ENCODE results near the gene GALM.
"Not testable (repeated sequence)": the region's sequence is repeated elsewhere in the genome, so short reads cannot be mapped to it uniquely, and the experiment has no call there.

The GALM gene

DNA sequence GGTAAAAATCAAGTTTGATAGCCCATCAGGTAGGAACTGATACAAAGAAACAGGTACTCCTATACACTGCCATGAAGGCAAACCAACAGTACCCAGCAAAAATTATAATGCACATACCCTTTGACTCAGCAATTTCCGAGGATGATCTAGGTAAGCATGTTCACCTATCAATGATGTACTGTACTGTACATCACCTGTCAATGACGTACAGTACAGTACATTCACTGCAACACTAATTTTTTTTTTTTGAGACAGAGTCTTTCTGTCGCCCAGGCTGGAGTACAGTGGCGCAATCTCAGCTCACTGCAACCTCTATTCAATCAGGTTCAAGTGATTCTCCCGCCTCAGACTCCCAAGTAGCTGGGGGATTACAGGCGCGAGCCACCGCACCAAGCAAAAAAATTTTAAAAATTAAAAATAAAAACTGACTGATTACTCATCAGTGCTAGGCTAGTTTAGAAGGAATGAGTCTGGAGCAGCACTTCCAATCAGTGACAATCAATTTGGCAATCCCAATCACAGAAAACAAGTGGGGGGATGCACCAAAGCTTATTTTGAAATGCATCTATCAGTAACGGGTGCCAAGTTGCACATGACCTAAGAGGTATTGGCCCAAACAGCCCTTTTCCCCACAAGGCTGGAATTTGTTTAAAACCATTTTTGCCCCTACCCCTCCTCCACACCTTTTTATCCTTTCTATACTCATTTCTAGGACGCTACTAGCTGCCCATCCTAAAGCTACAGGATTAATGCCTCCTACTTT, 77.1 kb downstream of the GALM start:
- peak in 1 of 5 experiments; percentile 18 for DNase-seq

DNA sequence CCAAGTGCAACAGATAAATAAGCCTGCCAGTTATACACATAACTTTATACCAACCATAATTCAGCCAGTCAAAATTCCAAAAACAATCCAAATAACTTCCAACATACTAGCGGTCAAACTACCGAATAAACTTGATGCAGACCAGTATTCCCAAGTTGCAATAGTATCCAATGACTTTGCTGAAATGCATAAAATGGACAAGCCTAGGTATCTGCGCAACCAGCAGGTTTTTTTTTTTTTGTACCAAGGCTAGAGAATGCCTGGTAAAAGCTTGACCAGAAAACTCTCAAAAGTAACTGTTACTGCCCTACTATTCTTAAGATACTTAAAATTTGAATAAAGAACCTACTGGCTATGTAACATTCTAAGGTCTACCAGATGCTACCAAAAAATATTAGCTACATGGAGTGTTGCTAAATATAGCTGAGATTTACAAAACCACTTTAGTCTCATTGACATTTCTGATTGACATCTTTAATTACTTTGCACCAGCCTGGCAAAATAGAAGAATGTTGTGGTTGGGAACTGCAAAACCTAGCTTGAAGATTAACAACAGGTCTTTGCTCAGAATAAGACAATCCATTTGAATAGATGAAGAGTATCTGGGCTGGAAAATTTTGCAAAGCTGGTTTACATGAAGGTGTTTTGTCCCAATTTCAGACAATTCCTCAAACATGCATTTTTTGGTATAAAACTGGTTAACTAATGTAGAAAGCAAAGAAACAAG, 77.9 kb downstream of the GALM start:
- no peak for DNase-seq

DNA sequence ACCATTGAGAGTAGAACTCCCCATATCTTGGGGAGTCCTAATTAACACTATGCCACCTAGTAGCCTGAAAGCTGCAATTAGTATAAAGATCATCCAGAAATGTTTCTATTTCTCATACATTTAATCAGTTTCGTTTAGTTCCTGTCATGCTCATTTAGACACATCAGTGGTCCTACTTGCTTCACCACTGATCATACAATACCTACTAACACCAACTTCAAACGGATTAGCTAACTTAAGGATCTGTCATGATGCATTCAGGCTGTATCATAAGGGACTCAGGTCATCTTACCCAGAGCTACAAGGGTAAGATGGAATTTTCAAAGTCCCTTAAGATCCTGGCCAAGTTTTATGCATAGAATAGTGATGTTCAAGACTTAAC, 78.5 kb downstream of the GALM start:
- DNase-seq: no peak

DNA sequence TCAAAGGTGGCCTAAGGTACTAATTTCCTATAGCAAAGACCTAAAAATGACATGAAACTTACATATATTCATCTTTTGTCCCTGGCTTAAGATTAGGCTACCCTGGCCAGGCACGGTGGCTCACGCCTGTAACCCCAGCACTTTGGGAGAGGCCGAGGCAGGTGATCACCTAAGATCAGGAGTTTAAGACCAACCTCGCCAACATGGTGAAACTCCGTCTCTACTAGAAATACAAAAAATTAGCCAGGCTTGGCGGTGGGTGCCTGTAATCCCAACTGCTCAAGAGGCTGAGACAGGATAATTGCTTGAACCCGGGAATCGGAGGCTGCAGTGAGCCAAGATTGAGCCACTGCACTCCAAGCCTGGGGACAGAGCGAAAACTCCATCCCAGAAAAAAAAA, 79.4 kb downstream of the GALM start:
- no peak for DNase-seq

DNA sequence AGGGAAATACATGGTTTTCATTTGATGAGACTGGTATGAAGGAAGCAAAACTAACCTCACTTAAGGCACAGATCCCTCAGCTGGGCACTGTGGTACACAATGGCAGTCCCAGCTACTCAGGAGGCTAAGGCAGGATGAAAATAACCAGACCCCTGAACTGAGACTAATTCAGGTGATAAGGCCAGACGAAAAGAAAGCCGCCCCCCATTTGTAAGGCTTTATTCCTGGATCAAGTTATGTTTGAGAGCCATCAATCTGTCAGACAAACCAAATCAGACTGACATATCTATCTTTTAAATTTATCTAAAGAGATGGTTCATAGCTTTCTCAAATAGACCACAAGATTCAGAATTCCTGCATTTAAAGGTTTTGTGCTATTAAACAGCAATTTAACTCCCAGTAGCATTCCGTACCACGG, 81.1 kb downstream of the GALM start:
- DNase-seq: no peak

DNA sequence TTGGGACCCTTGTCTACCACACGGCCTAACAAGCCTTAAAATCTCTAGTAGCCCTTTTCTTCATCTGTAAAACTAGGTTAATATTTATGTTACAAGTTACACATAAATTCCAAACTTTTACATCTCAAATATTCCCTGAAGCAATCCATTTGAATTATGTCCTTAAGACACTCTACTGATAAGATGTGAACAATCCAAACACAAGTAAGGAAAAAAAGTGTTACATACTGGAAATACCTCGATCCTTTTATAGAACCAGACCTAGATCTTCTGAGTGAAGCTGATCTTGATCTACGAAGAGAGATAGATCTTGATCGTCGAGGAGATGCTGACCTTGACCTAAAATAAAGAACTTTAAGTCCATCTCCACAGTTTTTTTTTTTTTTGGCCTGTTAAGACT, 81.9 kb downstream of the GALM start:
- no peak for DNase-seq

DNA sequence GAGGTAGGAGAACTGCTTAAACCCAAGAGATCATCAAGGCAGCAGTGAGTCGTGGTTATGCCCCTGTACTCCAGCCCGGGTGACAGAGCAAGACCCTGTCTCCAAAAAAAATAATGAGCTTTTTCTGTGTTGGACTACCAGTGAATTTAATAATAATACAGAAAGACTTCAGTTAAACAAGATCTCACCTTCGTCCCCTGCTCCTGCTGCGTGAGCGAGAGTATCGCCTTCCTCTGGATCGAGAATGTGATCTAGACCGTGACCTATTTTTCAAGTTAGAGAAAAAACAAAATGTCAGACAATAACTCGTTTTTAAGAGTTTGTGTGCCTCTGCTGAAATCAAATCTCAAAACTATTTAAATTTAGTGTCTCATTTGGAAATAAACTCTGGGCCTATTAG, 82.5 kb downstream of the GALM start:
- DNase-seq: no peak

DNA sequence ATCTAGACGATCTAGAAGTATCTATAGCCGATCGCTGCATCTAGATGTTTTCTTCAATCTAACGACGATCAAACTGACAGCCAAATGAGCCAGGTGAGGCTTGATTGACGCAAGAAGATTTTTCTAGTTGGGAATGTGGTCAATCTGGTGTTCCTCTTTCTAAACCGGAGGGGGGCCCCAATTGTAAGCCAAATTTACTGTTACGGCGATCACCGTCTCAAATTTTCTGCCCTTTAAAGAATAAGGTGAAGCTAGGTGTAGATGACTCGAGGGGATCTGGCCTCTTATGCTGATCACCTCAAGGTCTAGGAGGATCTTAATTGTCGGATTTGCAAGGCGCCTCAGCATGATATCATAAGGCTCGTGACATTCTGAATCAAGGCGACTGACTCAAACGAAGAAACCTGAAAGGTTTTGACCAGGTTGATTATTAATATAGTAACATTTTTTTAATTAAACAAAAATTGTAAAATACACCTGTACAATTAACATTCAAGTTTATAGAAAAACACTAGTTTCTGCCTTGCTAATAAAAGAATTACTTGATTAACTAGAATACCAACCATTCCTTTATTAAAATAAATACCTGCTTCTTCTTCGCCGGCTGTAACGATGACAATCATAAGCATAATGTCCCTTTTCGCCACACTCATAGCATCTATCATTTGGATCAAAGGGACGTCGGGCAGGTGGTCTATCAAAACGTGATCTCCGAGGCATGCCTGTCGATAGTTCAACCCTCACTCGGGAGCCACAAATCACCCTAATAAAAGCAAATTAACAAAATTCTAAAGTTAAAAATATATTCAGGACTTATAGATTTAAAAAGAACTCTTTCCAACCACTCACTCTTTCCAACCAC, 83.3 kb downstream of the GALM start:
- peak in 2 of 5 experiments; percentile 44 to 62 for DNase-seq

DNA sequence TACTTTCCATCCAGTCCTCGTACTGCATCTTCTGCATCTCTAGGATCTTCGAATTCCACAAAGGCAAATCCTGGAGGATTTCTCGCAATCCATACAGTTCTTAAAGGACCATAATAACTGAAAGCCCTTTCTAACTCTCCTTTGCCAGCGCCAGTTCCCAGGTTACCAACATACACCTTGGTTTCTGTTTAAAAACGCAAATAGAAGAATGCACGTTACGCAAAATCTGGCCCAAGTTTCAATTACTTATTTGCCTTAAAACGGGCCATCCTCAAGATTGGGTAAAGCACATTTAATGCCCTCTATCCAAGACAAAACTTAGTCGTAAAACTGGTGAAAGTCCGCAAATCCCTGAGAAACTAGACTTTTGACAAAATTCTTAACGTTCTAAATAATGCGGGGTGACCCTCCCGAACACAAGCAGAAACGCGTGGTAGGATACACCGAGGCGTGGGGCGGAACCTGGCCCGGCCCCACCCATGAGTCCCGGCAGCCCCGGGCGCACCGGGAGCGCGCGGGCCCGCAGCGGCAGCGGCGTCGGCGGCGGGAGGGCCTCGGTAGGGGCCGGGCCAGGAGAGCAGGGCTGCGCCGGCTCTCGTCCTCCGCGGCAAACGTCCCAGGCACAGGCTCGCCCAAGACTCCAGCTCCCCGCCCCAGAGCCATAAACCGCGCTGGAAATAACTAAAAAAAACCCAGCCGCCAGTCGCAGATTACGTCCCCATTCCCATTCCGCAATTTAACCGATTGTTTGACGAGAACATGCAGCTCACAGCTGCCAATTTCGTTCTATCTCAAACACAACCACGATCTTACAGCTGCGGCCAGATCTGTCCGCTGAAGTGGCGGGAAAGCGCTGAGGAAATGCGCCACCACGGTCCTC, 84.3 kb downstream of the GALM start:
- peak in 3 of 5 experiments; percentile 23 to 87 (median 29) for DNase-seq

DNA sequence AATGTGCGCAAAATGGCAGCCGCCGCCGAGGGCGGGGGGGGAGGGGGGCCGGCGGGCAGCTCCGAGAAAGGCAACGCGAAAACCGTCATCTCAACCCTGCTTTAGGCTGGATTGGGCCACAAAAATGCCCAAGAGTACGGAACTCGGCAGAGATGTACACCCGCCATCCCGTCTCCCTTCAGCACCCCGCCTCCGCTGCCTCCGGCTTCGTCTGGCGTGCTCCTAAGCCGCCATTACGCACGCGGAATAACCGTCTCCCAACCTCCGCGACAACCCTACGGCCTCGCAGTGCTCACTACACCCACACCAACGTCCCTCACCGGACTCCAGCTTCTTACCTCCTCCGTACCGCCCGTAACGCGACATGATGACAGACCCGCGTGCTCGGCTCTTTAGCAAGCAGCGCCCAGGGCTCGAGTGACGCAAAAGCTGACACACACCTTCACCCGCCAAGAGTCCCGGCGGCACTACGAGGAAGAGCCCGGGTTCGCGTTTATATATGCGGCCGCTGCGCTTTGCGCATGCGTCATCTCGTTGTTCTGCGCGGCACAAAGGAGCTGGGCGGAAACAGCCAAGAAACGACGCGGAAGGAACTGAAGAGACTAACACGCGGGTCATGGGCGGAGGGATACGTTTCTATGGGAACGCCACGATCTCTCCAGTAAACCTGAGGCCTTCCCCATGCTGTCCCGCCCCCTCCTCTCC, 85.1 kb downstream of the GALM start, which contains the start of gene SRSF7:
Gene SRSF7 (minus strand): TSS at position 471 of the 705 bp plus-strand sequence. CDS start 105 bp downstream, at position 366.
- peak; percentile 94 to 99 (median 95) for DNase-seq

DNA sequence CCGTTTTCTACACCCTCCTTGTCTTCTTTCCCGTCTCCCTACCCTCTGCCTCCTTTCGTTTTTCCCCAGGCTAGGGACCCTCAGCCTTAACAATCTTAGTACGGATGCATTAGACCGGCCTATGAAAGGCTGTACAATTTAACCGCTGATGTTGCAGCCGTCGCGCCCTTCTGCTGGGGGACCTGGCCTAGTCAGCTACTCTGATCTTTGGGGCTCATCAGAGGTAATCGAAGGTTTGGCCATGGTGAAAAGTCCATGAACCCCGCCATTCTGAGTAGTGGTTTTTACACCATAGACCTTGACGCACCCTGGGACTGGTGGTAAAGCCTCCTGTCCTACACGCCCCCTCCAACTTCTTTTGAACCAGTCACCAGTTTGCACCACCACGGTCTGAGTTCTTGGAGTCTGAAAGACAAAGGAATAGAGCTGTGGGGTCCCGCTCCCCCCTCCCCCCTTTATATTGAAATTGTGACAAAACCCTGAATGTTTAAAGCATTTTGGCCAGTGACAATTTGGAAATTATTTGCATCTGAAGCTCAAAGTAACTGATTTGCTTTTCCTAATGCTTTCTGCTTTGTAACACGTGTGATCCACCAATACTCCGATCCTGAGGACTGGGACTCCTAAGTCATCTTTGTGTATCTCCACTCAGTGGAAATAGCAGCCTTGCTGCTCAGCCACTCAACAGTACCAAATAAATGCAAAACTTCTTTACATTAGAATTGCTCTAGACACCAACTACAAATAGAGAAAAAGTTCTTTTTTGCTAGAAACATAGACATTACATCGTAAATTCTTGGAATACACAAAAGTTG, 85.9 kb downstream of the GALM start:
- DNase-seq: no peak

DNA sequence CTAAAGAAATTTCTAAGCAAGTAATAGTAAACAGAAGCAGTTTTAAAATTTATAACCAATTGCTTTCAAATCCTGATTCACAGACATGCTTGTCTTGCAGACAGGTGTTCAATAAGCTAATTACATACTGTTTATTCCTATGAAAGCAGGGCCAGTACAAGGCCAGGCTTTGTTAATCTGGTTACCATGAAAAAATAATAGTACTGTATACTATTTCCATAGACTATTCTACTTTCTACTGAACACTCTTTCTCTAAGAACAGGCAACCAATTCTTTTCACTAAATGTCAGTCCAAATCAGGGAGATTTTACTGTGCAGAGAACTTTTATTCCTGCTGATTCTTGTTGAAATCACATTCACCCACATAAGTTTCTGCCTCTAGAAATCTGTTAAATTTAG, 88.1 kb downstream of the GALM start:
- DNase-seq: no peak

DNA sequence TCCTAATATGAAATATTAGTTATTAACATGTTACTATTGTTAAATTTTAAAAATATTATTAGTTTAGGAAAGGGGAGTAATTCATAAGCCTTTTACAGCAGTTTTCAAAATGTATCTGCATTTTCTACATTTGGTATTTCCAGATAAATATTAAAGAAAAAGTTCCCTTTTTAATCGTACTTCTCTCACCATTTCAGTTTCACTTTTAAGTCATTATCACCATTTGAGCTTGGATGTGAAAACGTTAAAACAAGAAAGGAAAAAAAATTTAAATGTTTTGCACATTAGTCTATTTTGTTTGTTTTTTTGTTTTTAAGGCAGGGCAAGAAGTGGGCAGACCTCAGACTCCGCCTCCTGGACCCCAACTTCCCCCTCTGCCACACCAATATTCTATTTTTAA, 88.6 kb downstream of the GALM start:
- no peak for DNase-seq

DNA sequence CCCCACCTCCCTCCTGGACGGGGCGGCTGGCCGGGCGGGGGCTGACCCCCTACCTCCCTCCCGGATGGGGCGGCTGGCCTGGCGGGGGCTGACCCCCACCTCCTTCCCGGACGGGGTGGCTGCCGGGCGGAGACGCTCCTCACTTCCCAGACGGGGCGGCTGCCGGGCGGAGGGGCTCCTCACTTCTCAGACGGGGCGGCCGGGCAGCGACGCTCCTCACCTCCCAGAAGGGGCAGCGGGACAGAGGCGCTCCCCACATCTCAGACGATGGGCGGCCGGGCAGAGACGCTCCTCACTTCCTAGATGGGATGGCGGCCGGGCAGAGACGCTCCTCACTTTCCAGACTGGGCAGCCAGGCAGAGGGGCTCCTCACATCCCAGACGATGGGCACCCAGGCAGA, 90.0 kb downstream of the GALM start:
- not testable (repeated sequence) for DNase-seq

DNA sequence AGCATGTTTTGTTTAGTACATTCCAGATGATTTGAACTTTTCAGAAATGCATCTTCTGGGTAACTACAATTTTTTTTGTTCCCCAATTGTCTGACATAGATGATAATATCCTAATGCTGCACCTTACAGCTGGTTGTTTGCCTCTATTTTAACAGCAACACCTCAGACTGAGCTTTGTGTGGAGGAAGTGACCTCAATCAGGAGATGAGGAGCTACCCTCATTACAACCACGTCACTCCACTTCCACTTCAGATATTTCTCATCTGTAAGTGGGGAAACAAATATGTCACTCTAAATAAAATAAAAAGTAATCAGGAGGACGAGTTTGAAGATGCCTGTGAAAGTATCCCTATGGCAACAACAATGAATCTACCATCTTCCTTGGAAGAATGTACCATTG, 97.3 kb downstream of the GALM start:
- DNase-seq: peak in 1 of 5 experiments; percentile 85

DNA sequence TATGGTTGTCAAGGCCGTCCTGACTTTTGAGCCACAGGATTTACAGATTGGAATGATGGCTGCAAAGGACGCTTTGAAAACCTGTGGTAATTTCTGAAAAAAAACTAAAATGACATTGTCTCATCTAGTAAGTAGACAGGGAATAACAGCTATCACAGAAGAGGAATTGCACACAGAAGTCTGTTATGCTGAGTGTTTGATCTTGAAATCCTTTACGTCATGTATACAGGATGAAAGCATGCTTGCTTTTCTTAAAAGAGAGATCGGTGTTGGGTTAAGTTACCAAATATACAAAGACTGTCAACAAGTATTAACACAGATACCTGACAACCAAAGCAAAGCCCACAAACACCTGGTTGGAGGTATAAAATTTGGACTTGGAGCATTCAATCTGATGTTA, 97.8 kb downstream of the GALM start:
- DNase-seq: no peak

DNA sequence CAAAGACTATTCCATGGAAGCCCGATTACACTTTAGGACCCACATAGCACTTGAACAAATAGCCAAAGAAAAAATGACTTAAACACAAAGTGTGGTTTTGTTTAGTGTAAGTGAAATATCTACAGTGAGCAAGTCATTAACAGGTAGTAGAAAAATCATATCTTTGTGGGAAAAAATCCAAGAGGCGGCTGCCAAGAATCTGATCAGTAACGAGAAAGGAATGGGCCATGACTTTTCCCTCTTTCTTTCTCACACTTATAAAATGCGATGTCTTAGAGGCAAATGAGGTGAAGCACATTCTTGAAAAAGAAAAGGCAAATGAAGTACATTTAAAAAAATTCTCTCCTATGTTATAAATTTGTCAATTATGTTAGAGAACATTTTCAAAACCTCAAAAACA, 99.2 kb downstream of the GALM start:
- no peak for DNase-seq

DNA sequence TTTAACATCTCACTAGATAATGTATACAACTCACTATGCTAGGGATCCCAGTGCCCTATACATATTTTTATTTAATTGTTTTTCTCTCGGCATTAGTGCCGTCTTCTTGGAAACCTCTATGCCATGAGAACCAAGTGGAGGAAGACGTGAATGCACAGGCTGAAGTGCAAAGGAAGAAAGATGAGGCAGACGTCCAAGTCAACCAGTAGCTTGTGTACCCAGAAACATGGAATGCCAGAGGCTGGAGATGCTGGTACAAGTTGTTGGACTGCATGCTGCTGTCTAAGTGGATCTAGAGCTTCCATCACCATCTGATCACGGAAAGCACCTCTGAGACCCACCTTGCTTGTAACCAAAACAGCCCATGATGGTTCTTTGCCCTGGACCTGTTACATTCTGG, 99.6 kb downstream of the GALM start:
- DNase-seq: no peak

DNA sequence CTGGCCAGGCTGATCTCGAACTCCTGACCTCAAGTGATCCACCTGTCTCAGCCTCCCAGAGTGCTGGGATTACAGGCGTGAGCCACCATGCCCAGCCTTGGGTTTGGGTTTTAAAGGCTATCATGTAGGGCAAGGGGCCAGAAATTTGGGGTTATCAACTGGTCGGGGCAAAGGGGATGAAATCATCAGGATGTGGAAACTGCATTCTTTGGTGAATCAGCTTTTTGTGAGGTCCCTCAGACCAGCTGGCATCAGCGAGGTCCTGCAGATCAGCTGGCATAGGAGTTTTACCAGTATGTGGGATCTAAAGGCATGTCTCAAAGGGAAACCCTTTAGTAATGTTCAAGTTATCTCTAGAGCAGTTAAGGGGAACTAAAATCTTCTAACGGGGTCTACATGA, 105.7 kb downstream of the GALM start:
- no peak for DNase-seq

DNA sequence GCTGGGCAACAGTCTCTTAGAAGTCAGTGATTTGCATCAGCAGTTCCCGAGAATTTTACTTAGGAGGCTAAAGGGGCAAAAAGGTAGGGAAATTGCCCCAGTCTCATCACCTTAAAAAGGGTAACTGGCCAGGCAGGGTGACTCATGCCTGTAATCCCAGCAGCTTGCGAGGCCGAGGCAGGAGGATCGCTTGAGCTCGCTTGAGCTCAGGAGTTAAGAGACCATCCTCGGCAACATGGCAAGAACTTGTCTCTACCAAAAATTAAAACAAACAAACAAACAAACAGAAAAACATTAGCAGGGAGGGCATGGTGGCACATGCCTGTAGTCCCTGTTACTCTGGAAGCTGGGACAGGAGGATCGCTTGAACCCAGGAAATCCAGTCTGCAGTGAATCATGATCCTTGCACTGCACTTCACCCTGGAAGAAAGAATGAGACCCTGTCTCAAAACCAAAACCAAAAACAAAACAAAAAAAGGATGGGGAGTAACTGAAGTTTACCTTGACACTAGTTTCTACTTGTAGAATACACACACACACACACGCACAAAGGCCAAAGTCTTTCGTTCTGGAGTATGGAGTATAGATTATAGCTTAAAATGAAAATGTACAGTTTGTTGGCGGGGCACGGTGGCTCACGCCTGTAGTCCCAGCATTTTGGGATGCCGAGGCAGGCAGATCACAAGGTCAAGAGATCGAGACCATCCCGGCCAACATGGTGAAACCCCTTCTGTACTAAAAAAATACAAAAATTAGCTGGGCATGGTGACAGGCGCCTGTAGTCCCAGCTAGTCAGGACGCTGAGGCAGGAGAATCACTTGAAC, 109.4 kb downstream of the GALM start:
- DNase-seq: no peak
